Measurements from ENCODE around the gene TPBG. TPM values are rescaled to one million over a fixed set of nuclear protein-coding genes. Genes with fewer than 3 reads are reported as not detected.

TPBG gene
- total and polyA plus RNA-seq, 2 of the 4 experiments (the other 2 are of a cell fraction), result 19.7 to 71.7 TPM

- dilution Hi-C loops (cut with HindIII; ENCODE audit: low sequenced_read_pairs, unreplicated experiment) (no loop called here), in situ Hi-C loops (cut with MboI; ENCODE audit: low sequenced_read_pairs) (loop anchor here (25.0 kb wide), 1 partner anchor 697 kb away; the partner anchor contains the start of genes DOP1A and UBE3D), intact Hi-C loops (cut with micrococcal nuclease) (loop anchor here (10.0 kb wide), 1 partner anchor 1150 kb away; the partner anchor contains the start of gene PRSS35)
- no peaks in the 10 kb centered on the region for H3K27me3 ChIP-seq (ENCODE audit: control insufficient read depth, insufficient read depth, low read length)
- CTCF ChIA-PET, result interaction anchor here (0.6 to 1.2 kb wide), 5 partner anchors 15 to 705 kb away, joined by 3 to 4 read pairs (median 4); partner anchors contain the start of gene UBE3D
- H2AK5ac ChIP-seq (ENCODE audit: low read depth, low read length), result peak overlapping the region; percentile 54
- no peak for TF ChIP-seq POLR2A (IDR thresholded peaks at IDR 0.05; ENCODE audit: low read depth, low read length)
- peak; percentile 17; the same call in 1 of the 2 replicates for TF ChIP-seq MXI1 (IDR thresholded peaks at IDR 0.05; ENCODE audit: borderline replicate concordance, low read depth, low read length)
- no peak for TF ChIP-seq BHLHE40 (IDR thresholded peaks at IDR 0.05; ENCODE audit: low read depth, low read length)
- TF ChIP-seq MAFK (IDR thresholded peaks at IDR 0.05; ENCODE audit: low read depth, low read length), result no peak
- TF ChIP-seq RAD21 (IDR thresholded peaks at IDR 0.05; ENCODE audit: low read length), result no peak
- no peak for TF ChIP-seq MAZ (IDR thresholded peaks at IDR 0.05; ENCODE audit: borderline replicate concordance, low read depth, low read length)
- TF ChIP-seq CEBPB (IDR thresholded peaks at IDR 0.05; ENCODE audit: low read depth, low read length), result no peak
- TF ChIP-seq CHD1 (IDR thresholded peaks at IDR 0.05; ENCODE audit: low read depth, low read length), result no peak
- TF ChIP-seq CTCF (conservative IDR thresholded peaks at IDR 0.05; ENCODE audit: low read depth, low read length), result peak; percentile 12; the same call in 1 of the 2 replicates
- H3K9me1 ChIP-seq (ENCODE audit: insufficient read depth, low read length), result peaks cover 9% of the 10 kb centered on the region
- peak overlapping the region; percentile 5 to 20; a peak in 2 of 4 replicates for H4K8ac ChIP-seq (ENCODE audit: low read depth in 2 of 2, low read length in 2 of 2)
- H4K91ac ChIP-seq (ENCODE audit: insufficient read depth, low read depth, low read length), result peak overlapping the region; percentile 40
- POLR2A ChIA-PET (ENCODE audit: unreplicated experiment), result interaction anchor here (0.6 kb wide), 1 partner anchor 1016 kb away, joined by 3 read pairs; no protein-coding TSS in a partner anchor
- no peak overlapping the region for H2BK20ac ChIP-seq (ENCODE audit: low read depth, low read length)
- H3K23ac ChIP-seq (ENCODE audit: low read depth, low read length), result peak overlapping the region; percentile 93
- H2BK120ac ChIP-seq (ENCODE audit: low read depth, low read length), result peak overlapping the region; percentile 89; the same call in 1 of the 2 replicates
- peak overlapping the region; percentile 34 for H3K18ac ChIP-seq (ENCODE audit: low read depth, low read length)
- ATAC-seq (ENCODE audit: low read depth) (peak; percentile 24), DNase-seq (peak; percentile 35)
- no TSS peak for BruUV-seq (replicated peaks)
- H3K4me3 ChIP-seq (ENCODE audit: insufficient read depth, low read depth, low read length), result peak overlapping the region; percentile 68
- peak overlapping the region; percentile 78 for H3K14ac ChIP-seq (replicated peaks; ENCODE audit: low read depth, low read length)
- peak overlapping the region; percentile 16; the same call in 2 of the 3 replicates for H2BK15ac ChIP-seq (ENCODE audit: low read depth, low read length)
- H4K20me1 ChIP-seq (ENCODE audit: insufficient read depth, low read length), result peaks cover 18% of the 10 kb centered on the region
- peaks cover 12% of the 10 kb centered on the region for H3K36me3 ChIP-seq (ENCODE audit: control insufficient read depth, insufficient read depth, low read length)
- H2BK5ac ChIP-seq (ENCODE audit: low read depth, low read length, poor library complexity, severe bottlenecking), result peak overlapping the region; percentile 85
- peak overlapping the region; percentile 62 for H3K4ac ChIP-seq (ENCODE audit: low read depth, low read length)
- H2AK9ac ChIP-seq (replicated peaks; ENCODE audit: low read depth, low read length, poor library complexity), result peak overlapping the region; percentile 94
- H2AFZ ChIP-seq (replicated peaks; ENCODE audit: low read length, poor library complexity), result peak overlapping the region; percentile 84
- peaks cover 3 to 31% of the 10 kb centered on the region in 2 experiments; a peak in 3 of 4 replicates for H3K79me1 ChIP-seq (ENCODE audit: low read depth in 1 of 2, low read length in 2 of 2)
- peak overlapping the region; percentile 97 for H3K9ac ChIP-seq (ENCODE audit: low read depth, low read length)
- no peaks in the 10 kb centered on the region for H3K9me3 ChIP-seq (ENCODE audit: control insufficient read depth, insufficient read depth, low read length)
- 15% methylated on average over 8 of the region's 67 CpGs; no CpG with 5 or more reads in 1 of the 2 experiments for WGBS, 2 experiments (ENCODE audit: extremely low coverage in 2 of 2, insufficient read length in 1 of 2)
- peak overlapping the region; percentile 82 for H3K4me2 ChIP-seq (ENCODE audit: low read depth, low read length)
- 0 out of 2 replicates have a peak overlapping the region, but pooled peaks have one; percentile 16 for H4K5ac ChIP-seq (ENCODE audit: low read depth, low read length)
- H3K27ac ChIP-seq (ENCODE audit: insufficient read depth, low read length), result peak overlapping the region; percentile 98
- H3K56ac ChIP-seq (ENCODE audit: extremely low read depth, insufficient read depth, low read length), result peak overlapping the region; percentile 18; the same call in 1 of the 2 replicates
- H3K4me1 ChIP-seq (ENCODE audit: control insufficient read depth, insufficient read depth, low read length), result peaks cover 8% of the 10 kb centered on the region
Measured at GRCh38 chr6:82365016-82365795, 1.6 kb downstream of the TPBG start.
